Vagina (tissue), 2 donors: Measurements from ENCODE around the gene CACNA1C. TPM values are rescaled to one million over a fixed set of nuclear protein-coding genes. Genes with fewer than 3 reads are reported as not detected.

Experiments
- DNase-seq, 2 donors: peaks; one replicate each; pipeline ENCODE4 v3.0.0-alpha.2; 2017; ENCODE audit errors: extremely low spot score in 2 of 2
- H3K27ac ChIP-seq: fragments of 200-600 bp; sonication (generic); one replicate; pipeline ENCODE4 v1.5.1; 2019
- H3K27me3 ChIP-seq: fragments of 200-600 bp; sonication (generic); one replicate; pipeline ENCODE4 v1.5.1; 2019
- H3K36me3 ChIP-seq, 2 donors: fragments of 200-600 bp; sonication (generic); one replicate each; pipeline ENCODE4 v1.5.1; 2017 to 2019
- H3K4me1 ChIP-seq: fragments of 200-600 bp; sonication (generic); one replicate; pipeline ENCODE4 v1.5.1; 2019
- H3K4me3 ChIP-seq, 2 donors: fragments of 200-600 bp; sonication (generic); 1 replicate in 1 of 2; 2 replicates in 1 of 2; pipeline ENCODE4 v1.5.1; 2016 to 2019
- H3K9me3 ChIP-seq: fragments of 200-600 bp; sonication (generic); one replicate; pipeline ENCODE4 v1.5.1; 2019
- CTCF ChIP-seq, 3 experiments: fragments of 450-650 bp in 2 of 3; fragments of 200-600 bp in 1 of 3; sonication (generic) in 1 of 3; IDR thresholded peaks; one replicate each; pipeline ENCODE4 v1.5.1; 2017 to 2019; ENCODE audit warnings: antibody characterized with exemption in 3 of 3, mild to moderate bottlenecking in 2 of 3, moderate library complexity in 2 of 3
- POLR2A ChIP-seq, 2 donors: fragments of 450-650 bp; IDR thresholded peaks; one replicate each; pipeline ENCODE4 v1.6.1; 2017; ENCODE audit warnings: antibody characterized with exemption in 2 of 2, mild to moderate bottlenecking in 2 of 2, moderate library complexity in 2 of 2
- POLR2AphosphoS5 ChIP-seq, 2 donors: sonication (generic); formaldehyde crosslinking; IDR thresholded peaks; one replicate each; pipeline ENCODE4 v1.9.0; 2017; ENCODE audit warnings: antibody characterized with exemption in 2 of 2, mild to moderate bottlenecking in 2 of 2, low read depth in 1 of 2; ENCODE audit not compliant: insufficient read depth in 1 of 2
- intact Hi-C: fragments of 100-400 bp; cut with DNase I; formaldehyde crosslinking; loops from one replicate; pipeline ENCODE4 v1.15.1; 2023
- total RNA-seq: library from RNA; depleted of rRNA; stranded (reverse); fragments of >200 nt; gene quantifications from one replicate; pipeline ENCODE4 v1.2.3, GENCODE V29; 2016

Gene CACNA1C
- total RNA-seq, 1 donor from 2014 or later, result 9.8 TPM

- H3K36me3 ChIP-seq, result no peaks in the 10 kb centered on the region
- H3K4me3 ChIP-seq, result no peak overlapping the region
- TF ChIP-seq POLR2AphosphoS5 (IDR thresholded peaks at IDR 0.05; ENCODE audit: insufficient read depth in 1 of 2, low read depth in 1 of 2) (no peak), CTCF (IDR thresholded peaks at IDR 0.05) (no peak), POLR2A (IDR thresholded peaks at IDR 0.05) (no peak)
- H3K9me3 ChIP-seq, result no peaks in the 10 kb centered on the region
- no peak for DNase-seq
- no peaks in the 10 kb centered on the region for H3K4me1 ChIP-seq
- H3K27me3 ChIP-seq, result no peaks in the 10 kb centered on the region
- no peak overlapping the region for H3K27ac ChIP-seq
- intact Hi-C loops, result no loop called here
Observed at GRCh38 chr12:2523844-2524243, 471.1 kb downstream of the CACNA1C start.

GRCh38 chr12:2526371-2526770 lies 473.6 kb downstream of the CACNA1C start:
- no peak for DNase-seq

GRCh38 chr12:2528001-2528400 lies 475.2 kb downstream of the CACNA1C start:
- TF ChIP-seq POLR2AphosphoS5 (IDR thresholded peaks at IDR 0.05; ENCODE audit: insufficient read depth in 1 of 2, low read depth in 1 of 2), result no peak
- no peak for TF ChIP-seq CTCF (IDR thresholded peaks at IDR 0.05)
- TF ChIP-seq POLR2A (IDR thresholded peaks at IDR 0.05), result no peak
- Histone ChIP-seq H3K36me3 (no peaks in the 10 kb centered on the region), H3K27ac (no peak overlapping the region), H3K4me1 (no peaks in the 10 kb centered on the region), H3K27me3 (no peaks in the 10 kb centered on the region), H3K4me3 (no peak overlapping the region), H3K9me3 (no peaks in the 10 kb centered on the region)
- DNase-seq, result no peak
- intact Hi-C loops, result no loop called here

More at GRCh38 chr12:2526371-2526770, 473.6 kb downstream of the CACNA1C start:
- Histone ChIP-seq H3K4me1 (no peaks in the 10 kb centered on the region), H3K27me3 (no peaks in the 10 kb centered on the region), H3K36me3 (no peaks in the 10 kb centered on the region), H3K9me3 (no peaks in the 10 kb centered on the region), H3K27ac (no peak overlapping the region), H3K4me3 (no peak overlapping the region)
- TF ChIP-seq CTCF (IDR thresholded peaks at IDR 0.05), result no peak
- no peak for TF ChIP-seq POLR2A (IDR thresholded peaks at IDR 0.05)
- TF ChIP-seq POLR2AphosphoS5 (IDR thresholded peaks at IDR 0.05; ENCODE audit: insufficient read depth in 1 of 2, low read depth in 1 of 2), result no peak
- intact Hi-C loops, result no loop called here

GRCh38 chr12:2529807-2530206 lies 477.0 kb downstream of the CACNA1C start:
- DNase-seq, result no peak
- Histone ChIP-seq H3K27me3 (no peaks in the 10 kb centered on the region), H3K36me3 (no peaks in the 10 kb centered on the region), H3K4me3 (no peak overlapping the region), H3K27ac (no peak overlapping the region), H3K9me3 (no peaks in the 10 kb centered on the region), H3K4me1 (no peaks in the 10 kb centered on the region)
- intact Hi-C loops, result no loop called here
- TF ChIP-seq POLR2AphosphoS5 (IDR thresholded peaks at IDR 0.05; ENCODE audit: insufficient read depth in 1 of 2, low read depth in 1 of 2) (no peak), POLR2A (IDR thresholded peaks at IDR 0.05) (no peak), CTCF (IDR thresholded peaks at IDR 0.05) (no peak)

GRCh38 chr12:2531371-2531770 lies 478.6 kb downstream of the CACNA1C start:
- DNase-seq, result no peak
- intact Hi-C loops, result no loop called here
- no peak overlapping the region for H3K27ac ChIP-seq
- no peak overlapping the region for H3K4me3 ChIP-seq
- H3K4me1 ChIP-seq, result no peaks in the 10 kb centered on the region
- H3K9me3 ChIP-seq, result no peaks in the 10 kb centered on the region
- no peaks in the 10 kb centered on the region for H3K36me3 ChIP-seq
- TF ChIP-seq POLR2A (IDR thresholded peaks at IDR 0.05), result no peak
- TF ChIP-seq CTCF (IDR thresholded peaks at IDR 0.05), result no peak
- TF ChIP-seq POLR2AphosphoS5 (IDR thresholded peaks at IDR 0.05; ENCODE audit: insufficient read depth in 1 of 2, low read depth in 1 of 2), result no peak
- no peaks in the 10 kb centered on the region for H3K27me3 ChIP-seq
